Calu3 (cell line): ENCODE measurements around the gene SRP72. TPM values are rescaled to one million over a fixed set of nuclear protein-coding genes. Genes with fewer than 3 reads are reported as not detected.

ENCODE experiments used
- BruUV-seq: library from RNA; stranded (reverse); fragments of 400-500 nt; replicated peaks from 2 replicates; lab custom pipeline; 2021; lab: Mats Ljungman, UMichigan
- CTCF ChIA-PET: fragments of 300-600 bp; sonication (Branson Sonifier 250); formaldehyde crosslinking; loops from one replicate; lab custom pipeline; 2022; ENCODE audit warnings: antibody characterized with exemption; lab: Charles Lee
- DNase-seq: peaks from one replicate; pipeline ENCODE4 v3.0.0; 2022
- H3K27ac Mint-ChIP-seq: one replicate; pipeline ENCODE4 v1.8.0; 2022; ENCODE audit warnings: mixed read lengths; ENCODE audit not compliant: unreplicated experiment
- H3K27me3 Mint-ChIP-seq: one replicate; pipeline ENCODE4 v1.8.0; 2022; ENCODE audit warnings: mixed read lengths; ENCODE audit not compliant: unreplicated experiment
- H3K36me3 Mint-ChIP-seq: one replicate; pipeline ENCODE4 v1.8.0; 2022; ENCODE audit warnings: mild to moderate bottlenecking, moderate library complexity, mixed read lengths; ENCODE audit not compliant: insufficient read depth, unreplicated experiment
- H3K4me1 Mint-ChIP-seq: one replicate; pipeline ENCODE4 v1.8.0; 2022; ENCODE audit warnings: mild to moderate bottlenecking, low read depth, mixed read lengths; ENCODE audit not compliant: unreplicated experiment
- H3K4me3 Mint-ChIP-seq: one replicate; pipeline ENCODE4 v1.8.0; 2022; ENCODE audit warnings: mild to moderate bottlenecking, low read depth, moderate library complexity, mixed read lengths; ENCODE audit not compliant: unreplicated experiment
- H3K9me3 Mint-ChIP-seq: one replicate; pipeline ENCODE4 v1.8.0; 2022; ENCODE audit warnings: low read depth, mixed read lengths; ENCODE audit not compliant: unreplicated experiment
- CTCF ChIP-seq: fragments of 200-600 bp; IDR thresholded peaks from one replicate; pipeline ENCODE4 v1.8.0; 2022; ENCODE audit warnings: antibody characterized with exemption; ENCODE audit not compliant: unreplicated experiment
- intact Hi-C: fragments of 100-400 bp; cut with micrococcal nuclease; formaldehyde crosslinking; loops from one replicate; pipeline ENCODE4 v1.10.0; 2022; ENCODE audit not compliant: unreplicated experiment
- total RNA-seq: library from RNA; stranded (reverse); gene quantifications from 2 replicates; pipeline ENCODE4 v1.2.3, GENCODE V29; 2022

Gene SRP72
- total RNA-seq, 1 experiment from 2014 or later: 78.0 TPM

GRCh38 chr4:56540826-56541225 is 73.4 kb downstream of the SRP72 start:
- H3K4me3 Mint-ChIP-seq: no peak overlapping the region
- peaks cover 7% of the 10 kb centered on the region for H3K27me3 Mint-ChIP-seq
- no peaks in the 10 kb centered on the region for H3K4me1 Mint-ChIP-seq
- CTCF ChIA-PET: no interaction called here
- no peaks in the 10 kb centered on the region for H3K36me3 Mint-ChIP-seq
- intact Hi-C loops: no loop called here
- H3K27ac Mint-ChIP-seq: no peak overlapping the region
- no peaks in the 10 kb centered on the region for H3K9me3 Mint-ChIP-seq
- DNase-seq: no peak
- BruUV-seq: no TSS peak
- TF ChIP-seq CTCF: no peak

GRCh38 chr4:56544573-56545131 is 77.2 kb downstream of the SRP72 start:
- peak; percentile 88 for TF ChIP-seq CTCF
- peak; percentile 92 for DNase-seq
- intact Hi-C loops: no loop called here
- no TSS peak for BruUV-seq
- H3K9me3 Mint-ChIP-seq: no peaks in the 10 kb centered on the region
- peak overlapping the region; percentile 76 for H3K4me3 Mint-ChIP-seq
- H3K36me3 Mint-ChIP-seq: no peaks in the 10 kb centered on the region
- H3K27ac Mint-ChIP-seq: no peak overlapping the region
- H3K4me1 Mint-ChIP-seq: no peaks in the 10 kb centered on the region
- CTCF ChIA-PET: interaction anchor here (0.5 kb wide), 1 partner anchor 316 kb away, joined by 6 read pairs; no protein-coding TSS in a partner anchor
- peaks cover 7% of the 10 kb centered on the region for H3K27me3 Mint-ChIP-seq

- Mint-ChIP-seq H3K27ac (no peak overlapping the region), H3K4me1 (no peaks in the 10 kb centered on the region), H3K9me3 (no peaks in the 10 kb centered on the region), H3K27me3 (no peaks in the 10 kb centered on the region), H3K36me3 (no peaks in the 10 kb centered on the region), H3K4me3 (no peak overlapping the region)
- no TSS peak for BruUV-seq
- CTCF ChIA-PET: no interaction called here
- no peak for TF ChIP-seq CTCF
- intact Hi-C loops: no loop called here
- DNase-seq: no peak
Observed at GRCh38 chr4:56550642-56551041, 83.2 kb downstream of the SRP72 start.

GRCh38 chr4:56551516-56551915 is 84.1 kb downstream of the SRP72 start:
- no TSS peak for BruUV-seq
- Mint-ChIP-seq H3K36me3 (no peaks in the 10 kb centered on the region), H3K9me3 (no peaks in the 10 kb centered on the region), H3K4me1 (no peaks in the 10 kb centered on the region), H3K27ac (no peak overlapping the region), H3K4me3 (no peak overlapping the region), H3K27me3 (no peaks in the 10 kb centered on the region)
- intact Hi-C loops: no loop called here
- TF ChIP-seq CTCF: no peak
- DNase-seq: no peak
- CTCF ChIA-PET: no interaction called here
